ENCODE results near the gene UNC13C. TPM values are rescaled to one million over a fixed set of nuclear protein-coding genes. Genes with fewer than 3 reads are reported as not detected.

UNC13C gene
- total and polyA plus RNA-seq, 7 donors = 0.51 to 14.4 (median 1.9) TPM; not detected in 1

DNA sequence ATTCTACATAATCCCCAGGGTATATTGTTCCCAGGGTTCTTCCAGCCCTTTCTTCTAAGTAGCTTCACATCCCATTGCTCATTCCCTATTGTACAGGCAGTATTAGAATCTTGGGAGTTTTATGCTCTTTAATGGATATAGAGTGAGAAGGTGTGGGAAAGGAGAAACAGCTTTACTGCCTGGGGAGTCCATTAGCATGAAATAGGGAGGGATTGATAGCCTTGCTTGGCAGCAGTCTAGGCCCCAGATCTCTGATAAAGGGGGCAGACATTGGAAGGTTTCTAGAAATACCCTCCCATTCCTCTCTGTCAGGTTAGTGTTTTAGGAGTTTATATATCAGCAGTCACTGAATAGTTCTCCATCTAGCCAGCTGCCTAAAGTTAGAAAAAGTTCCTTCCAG, 334.3 kb downstream of the UNC13C start:
- no peak for ATAC-seq
- Histone ChIP-seq H3K9me3 (no peaks in the 10 kb centered on the region), H3K4me1 (no peaks in the 10 kb centered on the region), H3K27me3 (ENCODE audit: insufficient read depth in 3 of 3, low read length in 2 of 3) (no peaks in the 10 kb centered on the region), H3K4me3 (no peak overlapping the region), H3K36me3 (ENCODE audit: insufficient read depth in 1 of 2, low read depth in 1 of 2) (no peaks in the 10 kb centered on the region), H3K27ac (no peak overlapping the region)
- intact Hi-C loops (cut with DNase I) = no loop called here
- no peak for DNase-seq
- TF ChIP-seq, protein P1, sequence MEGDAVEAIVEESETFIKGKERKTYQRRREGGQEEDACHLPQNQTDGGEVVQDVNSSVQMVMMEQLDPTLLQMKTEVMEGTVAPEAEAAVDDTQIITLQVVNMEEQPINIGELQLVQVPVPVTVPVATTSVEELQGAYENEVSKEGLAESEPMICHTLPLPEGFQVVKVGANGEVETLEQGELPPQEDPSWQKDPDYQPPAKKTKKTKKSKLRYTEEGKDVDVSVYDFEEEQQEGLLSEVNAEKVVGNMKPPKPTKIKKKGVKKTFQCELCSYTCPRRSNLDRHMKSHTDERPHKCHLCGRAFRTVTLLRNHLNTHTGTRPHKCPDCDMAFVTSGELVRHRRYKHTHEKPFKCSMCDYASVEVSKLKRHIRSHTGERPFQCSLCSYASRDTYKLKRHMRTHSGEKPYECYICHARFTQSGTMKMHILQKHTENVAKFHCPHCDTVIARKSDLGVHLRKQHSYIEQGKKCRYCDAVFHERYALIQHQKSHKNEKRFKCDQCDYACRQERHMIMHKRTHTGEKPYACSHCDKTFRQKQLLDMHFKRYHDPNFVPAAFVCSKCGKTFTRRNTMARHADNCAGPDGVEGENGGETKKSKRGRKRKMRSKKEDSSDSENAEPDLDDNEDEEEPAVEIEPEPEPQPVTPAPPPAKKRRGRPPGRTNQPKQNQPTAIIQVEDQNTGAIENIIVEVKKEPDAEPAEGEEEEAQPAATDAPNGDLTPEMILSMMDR (IDR thresholded peaks at IDR 0.05) = no peak

DNA sequence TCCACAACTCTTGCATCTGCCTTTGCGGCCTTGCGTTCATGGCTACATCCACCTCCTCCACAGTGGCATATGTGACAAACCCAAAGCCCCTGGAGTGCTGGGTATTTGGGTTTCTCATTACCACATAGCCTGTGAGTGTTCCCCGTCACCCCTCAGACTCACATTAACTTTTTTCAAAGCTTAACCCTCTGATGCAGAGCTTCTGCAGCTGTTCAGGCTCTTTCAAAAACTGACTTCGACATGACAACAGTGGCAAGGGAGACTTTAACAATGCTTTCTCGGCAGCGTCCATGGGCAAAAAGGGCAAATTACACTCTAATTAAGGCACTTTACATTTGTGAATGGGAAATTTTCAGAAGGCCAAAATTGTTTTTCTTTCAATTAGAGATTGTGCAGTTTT, 343.2 kb downstream of the UNC13C start:
- H3K4me1 ChIP-seq = no peaks in the 10 kb centered on the region
- ATAC-seq (no peak), DNase-seq (no peak)
- WGBS, 3 donors = 33 to 52% (median 40%) methylated on average over 6 of the region's 6 CpGs
- H3K27me3 ChIP-seq (ENCODE audit: insufficient read depth in 3 of 3, low read length in 2 of 3) = no peaks in the 10 kb centered on the region
- TF ChIP-seq, protein P1 (IDR thresholded peaks at IDR 0.05) = no peak
- no peaks in the 10 kb centered on the region for H3K36me3 ChIP-seq (ENCODE audit: insufficient read depth in 1 of 2, low read depth in 1 of 2)
- intact Hi-C loops (cut with DNase I) = no loop called here
- H3K4me3 ChIP-seq = no peak overlapping the region
- no peak overlapping the region for H3K27ac ChIP-seq
- H3K9me3 ChIP-seq = no peaks in the 10 kb centered on the region

DNA sequence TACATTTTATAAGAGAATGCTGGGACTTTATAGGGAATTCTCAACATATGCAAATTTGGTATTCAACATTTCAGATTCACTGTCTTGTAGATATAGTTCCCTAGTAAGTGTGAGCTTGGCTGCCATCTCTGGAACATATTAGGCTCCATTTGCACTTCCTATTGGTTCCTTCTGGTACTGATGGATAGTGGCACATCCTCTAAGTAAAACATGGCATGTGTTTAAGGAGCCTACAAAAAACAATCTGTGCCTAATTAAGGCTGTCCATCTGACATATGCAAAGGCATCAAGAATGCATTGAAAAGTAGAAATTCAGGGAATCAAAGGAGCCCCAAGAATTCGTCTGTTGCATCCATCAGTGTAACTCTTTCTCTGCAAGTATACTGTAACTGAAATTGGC, 344.1 kb downstream of the UNC13C start:
- TF ChIP-seq, protein P1 (IDR thresholded peaks at IDR 0.05) = no peak
- no peaks in the 10 kb centered on the region for H3K4me1 ChIP-seq
- ATAC-seq = no peak
- intact Hi-C loops (cut with DNase I) = no loop called here
- no peaks in the 10 kb centered on the region for H3K27me3 ChIP-seq (ENCODE audit: insufficient read depth in 3 of 3, low read length in 2 of 3)
- DNase-seq = no peak
- H3K27ac ChIP-seq = no peak overlapping the region
- no peaks in the 10 kb centered on the region for H3K9me3 ChIP-seq
- H3K4me3 ChIP-seq = no peak overlapping the region
- WGBS, 3 donors = 24 to 30% (median 28%) methylated on average over 1 of the region's 1 CpG
- H3K36me3 ChIP-seq (ENCODE audit: insufficient read depth in 1 of 2, low read depth in 1 of 2) = no peaks in the 10 kb centered on the region

DNA sequence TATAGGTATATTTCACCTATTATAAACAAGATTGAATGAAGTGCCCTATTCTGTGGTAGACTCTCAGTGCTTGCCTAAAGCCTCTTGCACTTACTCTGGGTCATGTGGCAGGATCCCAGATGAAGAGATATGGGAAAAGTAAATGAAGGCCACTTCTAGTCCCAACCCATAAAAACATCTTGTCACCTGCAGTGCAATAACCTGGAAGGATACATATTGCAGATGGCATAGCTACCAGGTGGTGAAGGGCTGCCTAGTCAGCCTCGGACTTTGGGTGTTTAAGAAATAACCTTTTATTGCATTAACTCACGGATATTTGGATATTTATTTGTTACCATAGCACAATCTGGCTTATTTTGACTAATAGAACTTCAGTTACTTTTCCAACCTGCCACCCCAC, 367.1 kb downstream of the UNC13C start:
- no peaks in the 10 kb centered on the region for H3K36me3 ChIP-seq (ENCODE audit: insufficient read depth in 1 of 2, low read depth in 1 of 2)
- ATAC-seq (no peak), DNase-seq (no peak)
- no peaks in the 10 kb centered on the region for H3K4me1 ChIP-seq
- H3K4me3 ChIP-seq = no peak overlapping the region
- no peaks in the 10 kb centered on the region for H3K9me3 ChIP-seq
- 69 to 89% (median 85%) methylated on average over 2 of the region's 2 CpGs for whole genome bisulfite sequencing, 3 donors
- H3K27me3 ChIP-seq (ENCODE audit: insufficient read depth in 3 of 3, low read length in 2 of 3) = no peaks in the 10 kb centered on the region
- intact Hi-C loops (cut with DNase I) = no loop called here
- TF ChIP-seq, protein P1 (IDR thresholded peaks at IDR 0.05) = no peak
- H3K27ac ChIP-seq = no peak overlapping the region

DNA sequence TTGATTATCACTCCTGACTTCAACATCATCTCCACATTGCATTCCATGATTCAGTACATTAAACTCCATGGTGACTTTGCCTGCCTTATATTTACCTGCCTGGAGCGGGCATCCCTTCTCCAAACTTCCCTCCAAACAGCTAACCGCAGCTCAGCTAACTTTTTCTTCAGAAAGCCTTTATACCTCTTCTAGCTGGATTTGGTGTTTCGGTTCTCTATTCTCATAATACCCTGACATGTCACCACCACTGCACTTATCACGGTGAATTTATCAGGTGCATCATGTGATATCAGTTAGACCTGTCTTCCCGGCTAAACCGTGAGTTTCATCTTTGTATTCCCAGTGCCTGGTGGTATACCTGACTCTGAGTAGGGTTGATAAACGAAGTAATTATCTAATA, 367.6 kb downstream of the UNC13C start:
- Histone ChIP-seq H3K27ac (no peak overlapping the region), H3K36me3 (ENCODE audit: insufficient read depth in 1 of 2, low read depth in 1 of 2) (no peaks in the 10 kb centered on the region), H3K9me3 (no peaks in the 10 kb centered on the region), H3K4me3 (no peak overlapping the region), H3K27me3 (ENCODE audit: insufficient read depth in 3 of 3, low read length in 2 of 3) (no peaks in the 10 kb centered on the region), H3K4me1 (no peaks in the 10 kb centered on the region)
- ATAC-seq (no peak), DNase-seq (no peak)
- TF ChIP-seq, protein P1 (IDR thresholded peaks at IDR 0.05) = no peak
- intact Hi-C loops (cut with DNase I) = no loop called here
- WGBS, 3 donors = 73 to 86% (median 83%) methylated on average over 7 of the region's 7 CpGs
